Measurements from ENCODE around the gene COMMD3. TPM values are rescaled to one million over a fixed set of nuclear protein-coding genes. Genes with fewer than 3 reads are reported as not detected.
"Not testable (repeated sequence)": the region's sequence is repeated elsewhere in the genome, so short reads cannot be mapped to it uniquely, and the experiment has no call there.

The COMMD3 gene
- total and polyA plus RNA-seq, 4 donors: 54.7 to 73.2 (median 62.8) TPM

GRCh38 chr10:22357770-22358169, 41.6 kb downstream of the COMMD3 start:
- not testable (repeated sequence) for H3K27ac ChIP-seq (ENCODE audit: low read depth, low read length); H3K27me3 ChIP-seq (ENCODE audit: control insufficient read depth, insufficient read depth, low read length); H3K4me3 ChIP-seq (ENCODE audit: low read depth, low read length); H3K36me3 ChIP-seq (ENCODE audit: control insufficient read depth, insufficient read depth, low read length); H3K4me1 ChIP-seq (ENCODE audit: control insufficient read depth, insufficient read depth, low read length); H3K9me3 ChIP-seq (ENCODE audit: control insufficient read depth, insufficient read depth, low read length); DNase-seq (ENCODE audit: low read depth in 4 of 6, low spot score in 6 of 6)
- no CpG with 5 or more reads among the region's 4 CpGs for WGBS (ENCODE audit: insufficient coverage)

GRCh38 chr10:22363305-22363704, 47.1 kb downstream of the COMMD3 start:
- H3K4me1 ChIP-seq (ENCODE audit: control insufficient read depth, insufficient read depth, low read length): no peaks in the 10 kb centered on the region
- no CpG with 5 or more reads among the region's 6 CpGs for WGBS (ENCODE audit: insufficient coverage)
- DNase-seq (ENCODE audit: low read depth in 4 of 6, low spot score in 6 of 6): no peak
- H3K4me3 ChIP-seq (ENCODE audit: low read depth, low read length): no peak overlapping the region
- no peaks in the 10 kb centered on the region for H3K9me3 ChIP-seq (ENCODE audit: control insufficient read depth, insufficient read depth, low read length)
- H3K36me3 ChIP-seq (ENCODE audit: control insufficient read depth, insufficient read depth, low read length): no peaks in the 10 kb centered on the region
- no peaks in the 10 kb centered on the region for H3K27me3 ChIP-seq (ENCODE audit: control insufficient read depth, insufficient read depth, low read length)
- H3K27ac ChIP-seq (ENCODE audit: low read depth, low read length): no peak overlapping the region

- Histone ChIP-seq H3K9me3 (ENCODE audit: control insufficient read depth, insufficient read depth, low read length) (no peaks in the 10 kb centered on the region), H3K4me3 (ENCODE audit: low read depth, low read length) (no peak overlapping the region), H3K27me3 (ENCODE audit: control insufficient read depth, insufficient read depth, low read length) (no peaks in the 10 kb centered on the region), H3K27ac (ENCODE audit: low read depth, low read length) (no peak overlapping the region), H3K4me1 (ENCODE audit: control insufficient read depth, insufficient read depth, low read length) (no peaks in the 10 kb centered on the region), H3K36me3 (ENCODE audit: control insufficient read depth, insufficient read depth, low read length) (no peaks in the 10 kb centered on the region)
- WGBS (ENCODE audit: insufficient coverage): no CpG with 5 or more reads among the region's 5 CpGs
- DNase-seq (ENCODE audit: low read depth in 4 of 6, low spot score in 6 of 6): no peak
These were observed 48.4 kb downstream of the COMMD3 start for GRCh38 chr10:22364407-22365140.

DNA sequence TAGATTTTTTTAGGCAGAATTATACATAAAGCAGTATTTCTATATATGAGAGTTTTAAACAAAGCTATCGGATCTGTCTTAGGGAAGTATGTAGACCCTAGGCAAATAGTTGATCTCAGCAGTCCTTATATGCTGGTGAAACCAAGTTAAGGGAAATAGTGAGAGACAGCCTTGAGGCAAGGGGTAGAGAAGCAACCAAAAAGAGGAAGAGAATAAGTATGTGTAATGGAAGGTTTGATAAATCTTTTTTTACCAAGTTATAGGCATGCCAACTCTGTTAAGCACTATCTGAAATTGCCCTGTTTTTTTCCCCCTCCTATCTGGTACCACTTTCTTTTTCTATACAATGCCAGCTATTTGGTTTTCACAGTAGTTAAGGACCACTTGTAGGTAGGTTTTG, 49.0 kb downstream of the COMMD3 start:
- Histone ChIP-seq H3K4me1 (ENCODE audit: control insufficient read depth, insufficient read depth, low read length) (no peaks in the 10 kb centered on the region), H3K27ac (ENCODE audit: low read depth, low read length) (no peak overlapping the region), H3K9me3 (ENCODE audit: control insufficient read depth, insufficient read depth, low read length) (no peaks in the 10 kb centered on the region), H3K36me3 (ENCODE audit: control insufficient read depth, insufficient read depth, low read length) (no peaks in the 10 kb centered on the region), H3K27me3 (ENCODE audit: control insufficient read depth, insufficient read depth, low read length) (no peaks in the 10 kb centered on the region), H3K4me3 (ENCODE audit: low read depth, low read length) (no peak overlapping the region)
- 88% methylated on average over 1 of the region's 1 CpG for WGBS (ENCODE audit: insufficient coverage)
- DNase-seq (ENCODE audit: low read depth in 4 of 6, low spot score in 6 of 6): no peak

DNA sequence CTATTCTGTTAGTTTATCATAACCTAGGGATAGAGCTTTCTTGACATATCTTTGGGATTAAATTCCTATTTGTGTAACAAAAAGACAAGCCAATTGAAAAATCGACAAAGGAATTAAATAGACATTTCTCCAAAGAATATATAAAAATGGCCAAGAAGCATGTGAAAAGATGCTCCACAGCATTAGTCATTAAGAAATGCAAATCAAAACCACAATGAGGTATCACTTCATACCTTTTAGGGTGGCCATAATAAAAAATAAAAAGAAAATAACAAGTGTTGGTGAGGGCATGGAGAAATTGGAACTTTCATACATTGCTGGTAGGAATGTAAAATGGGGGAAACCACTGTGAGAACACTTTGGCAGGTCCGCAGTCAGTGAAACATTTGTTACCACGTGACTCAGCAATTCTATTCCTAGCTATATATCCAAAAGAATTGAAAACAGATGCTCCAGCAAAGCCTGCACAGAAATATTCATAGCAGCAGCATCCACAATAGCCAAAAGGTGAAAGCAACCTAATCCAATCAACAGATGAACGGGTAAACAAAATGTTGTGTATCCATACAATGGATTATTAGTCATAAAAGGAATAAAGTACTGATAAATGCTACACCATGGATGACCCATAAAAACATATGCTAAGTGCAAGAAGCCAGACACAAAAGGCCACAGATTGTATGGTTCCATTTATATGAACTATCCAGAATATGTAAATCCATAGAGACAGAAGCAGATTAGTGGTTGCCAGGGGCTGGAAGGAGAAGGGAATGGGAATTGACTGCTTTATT, 49.7 kb downstream of the COMMD3 start:
- no peaks in the 10 kb centered on the region for H3K36me3 ChIP-seq (ENCODE audit: control insufficient read depth, insufficient read depth, low read length)
- no peak overlapping the region for H3K27ac ChIP-seq (ENCODE audit: low read depth, low read length)
- DNase-seq (ENCODE audit: low read depth in 4 of 6, low spot score in 6 of 6): no peak
- no peaks in the 10 kb centered on the region for H3K9me3 ChIP-seq (ENCODE audit: control insufficient read depth, insufficient read depth, low read length)
- no peak overlapping the region for H3K4me3 ChIP-seq (ENCODE audit: low read depth, low read length)
- no peaks in the 10 kb centered on the region for H3K27me3 ChIP-seq (ENCODE audit: control insufficient read depth, insufficient read depth, low read length)
- H3K4me1 ChIP-seq (ENCODE audit: control insufficient read depth, insufficient read depth, low read length): no peaks in the 10 kb centered on the region
- WGBS (ENCODE audit: insufficient coverage): no CpG with 5 or more reads among the region's 4 CpGs

GRCh38 chr10:22366435-22366703, 50.2 kb downstream of the COMMD3 start:
- H3K27ac ChIP-seq (ENCODE audit: low read depth, low read length): no peak overlapping the region
- no peak for DNase-seq (ENCODE audit: low read depth in 4 of 6, low spot score in 6 of 6)

DNA sequence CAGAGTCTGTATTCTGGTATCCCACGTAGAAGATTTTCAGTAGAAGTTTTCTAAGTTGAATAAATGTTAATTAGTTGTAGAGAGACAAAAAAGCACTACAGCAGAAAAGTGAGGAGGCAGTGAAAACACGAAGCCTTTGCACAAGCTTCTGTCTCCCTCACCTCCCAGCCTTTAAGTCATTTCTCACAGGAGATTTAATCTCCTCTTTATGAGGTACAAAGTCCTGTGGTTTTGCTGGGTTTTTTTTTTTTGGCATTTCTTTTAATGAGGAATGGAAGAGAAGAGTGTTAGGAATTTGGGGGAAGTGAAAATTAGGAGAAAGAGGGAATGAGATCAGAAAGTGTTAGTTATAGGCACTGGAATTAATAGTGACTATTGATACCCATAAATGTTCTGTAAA, 50.6 kb downstream of the COMMD3 start:
- Histone ChIP-seq H3K4me1 (ENCODE audit: control insufficient read depth, insufficient read depth, low read length) (no peaks in the 10 kb centered on the region), H3K27me3 (ENCODE audit: control insufficient read depth, insufficient read depth, low read length) (no peaks in the 10 kb centered on the region), H3K9me3 (ENCODE audit: control insufficient read depth, insufficient read depth, low read length) (no peaks in the 10 kb centered on the region), H3K27ac (ENCODE audit: low read depth, low read length) (no peak overlapping the region), H3K36me3 (ENCODE audit: control insufficient read depth, insufficient read depth, low read length) (no peaks in the 10 kb centered on the region), H3K4me3 (ENCODE audit: low read depth, low read length) (no peak overlapping the region)
- no peak for DNase-seq (ENCODE audit: low read depth in 4 of 6, low spot score in 6 of 6)
- WGBS (ENCODE audit: insufficient coverage): no CpG with 5 or more reads among the region's 2 CpGs

More at GRCh38 chr10:22366435-22366703, 50.2 kb downstream of the COMMD3 start:
- H3K4me1 ChIP-seq (ENCODE audit: control insufficient read depth, insufficient read depth, low read length): no peaks in the 10 kb centered on the region
- no peaks in the 10 kb centered on the region for H3K27me3 ChIP-seq (ENCODE audit: control insufficient read depth, insufficient read depth, low read length)
- H3K36me3 ChIP-seq (ENCODE audit: control insufficient read depth, insufficient read depth, low read length): no peaks in the 10 kb centered on the region
- no peak overlapping the region for H3K4me3 ChIP-seq (ENCODE audit: low read depth, low read length)
- H3K9me3 ChIP-seq (ENCODE audit: control insufficient read depth, insufficient read depth, low read length): no peaks in the 10 kb centered on the region

- H3K36me3 ChIP-seq (ENCODE audit: control insufficient read depth, insufficient read depth, low read length): no peaks in the 10 kb centered on the region
- H3K27ac ChIP-seq (ENCODE audit: low read depth, low read length): no peak overlapping the region
- H3K4me1 ChIP-seq (ENCODE audit: control insufficient read depth, insufficient read depth, low read length): no peaks in the 10 kb centered on the region
- no peak for DNase-seq (ENCODE audit: low read depth in 4 of 6, low spot score in 6 of 6)
- H3K27me3 ChIP-seq (ENCODE audit: control insufficient read depth, insufficient read depth, low read length): no peaks in the 10 kb centered on the region
- H3K4me3 ChIP-seq (ENCODE audit: low read depth, low read length): no peak overlapping the region
- no CpG with 5 or more reads among the region's 1 CpG for WGBS (ENCODE audit: insufficient coverage)
- no peaks in the 10 kb centered on the region for H3K9me3 ChIP-seq (ENCODE audit: control insufficient read depth, insufficient read depth, low read length)
These were observed 51.3 kb downstream of the COMMD3 start for GRCh38 chr10:22367471-22367870.

DNA sequence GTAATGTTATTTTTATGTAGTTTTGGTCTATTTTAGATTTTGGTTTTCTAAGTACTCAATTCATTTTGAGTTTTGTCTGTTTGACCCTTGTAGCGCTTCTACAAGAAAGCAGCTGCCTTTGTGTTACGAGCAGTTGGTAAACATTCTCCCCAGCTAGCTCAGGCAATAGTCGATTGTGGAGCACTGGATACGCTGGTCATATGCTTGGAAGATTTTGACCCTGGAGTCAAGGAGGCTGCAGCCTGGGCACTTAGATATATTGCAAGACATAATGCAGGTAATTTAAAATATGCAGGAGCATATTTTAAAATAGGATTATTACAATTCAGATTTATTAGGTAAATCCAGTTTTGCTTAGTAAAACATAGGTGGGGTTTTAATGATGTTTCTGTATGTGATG, 52.2 kb downstream of the COMMD3 start:
- DNase-seq (ENCODE audit: low read depth in 4 of 6, low spot score in 6 of 6): no peak
- WGBS (ENCODE audit: insufficient coverage): no CpG with 5 or more reads among the region's 4 CpGs
- Histone ChIP-seq H3K4me3 (ENCODE audit: low read depth, low read length) (no peak overlapping the region), H3K9me3 (ENCODE audit: control insufficient read depth, insufficient read depth, low read length) (no peaks in the 10 kb centered on the region), H3K4me1 (ENCODE audit: control insufficient read depth, insufficient read depth, low read length) (no peaks in the 10 kb centered on the region), H3K36me3 (ENCODE audit: control insufficient read depth, insufficient read depth, low read length) (no peaks in the 10 kb centered on the region), H3K27me3 (ENCODE audit: control insufficient read depth, insufficient read depth, low read length) (no peaks in the 10 kb centered on the region), H3K27ac (ENCODE audit: low read depth, low read length) (no peak overlapping the region)

DNA sequence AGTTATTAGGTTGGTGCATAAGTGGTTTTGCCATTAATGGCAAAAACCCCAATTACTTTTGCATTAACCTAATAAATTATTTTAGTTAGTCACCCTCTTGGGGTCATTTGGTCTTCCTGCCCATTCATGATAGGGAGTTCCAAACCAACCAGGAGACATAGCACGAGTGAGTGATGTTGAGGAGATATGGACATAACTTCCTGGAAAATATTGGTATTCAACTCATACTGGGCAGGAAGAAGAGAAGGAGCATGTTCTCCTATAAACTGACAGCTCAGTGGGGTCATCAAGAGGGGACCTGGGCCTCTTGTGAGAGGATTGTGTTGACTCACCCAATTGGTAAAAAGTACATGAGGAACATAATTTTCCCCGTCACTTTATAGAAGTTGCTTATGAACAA, 52.8 kb downstream of the COMMD3 start:
- Histone ChIP-seq H3K36me3 (ENCODE audit: control insufficient read depth, insufficient read depth, low read length) (no peaks in the 10 kb centered on the region), H3K9me3 (ENCODE audit: control insufficient read depth, insufficient read depth, low read length) (no peaks in the 10 kb centered on the region), H3K4me3 (ENCODE audit: low read depth, low read length) (no peak overlapping the region), H3K27ac (ENCODE audit: low read depth, low read length) (no peak overlapping the region), H3K4me1 (ENCODE audit: control insufficient read depth, insufficient read depth, low read length) (no peaks in the 10 kb centered on the region), H3K27me3 (ENCODE audit: control insufficient read depth, insufficient read depth, low read length) (no peaks in the 10 kb centered on the region)
- DNase-seq (ENCODE audit: low read depth in 4 of 6, low spot score in 6 of 6): no peak
- WGBS (ENCODE audit: insufficient coverage): no CpG with 5 or more reads among the region's 2 CpGs

All from spinal cord (tissue), 10 donors.